DOHH2 (cell line): ENCODE data around the gene TFF1.

Experiments
- H3F3A ChIP-seq: fragments of 200-600 bp; sonication (generic), shearing (Covaris generic); 2 replicates; pipeline ENCODE4 v1.6.0; 2016; ENCODE audit warnings: antibody characterized with exemption, mild to moderate bottlenecking; ENCODE audit not compliant: control insufficient read depth, insufficient read depth
- H3K27ac ChIP-seq: fragments of 200-600 bp; sonication (generic); 2 replicates; pipeline ENCODE4 v1.5.1; 2014; ENCODE audit warnings: low read depth, mild to moderate bottlenecking, low read length, moderate library complexity
- H3K27me3 ChIP-seq: fragments of 200-600 bp; sonication (generic); 2 replicates; pipeline ENCODE4 v1.6.1; 2014; ENCODE audit warnings: mild to moderate bottlenecking, low read length, mixed read lengths; ENCODE audit not compliant: control insufficient read depth
- H3K36me3 ChIP-seq: fragments of 200-600 bp; sonication (generic); 2 replicates; pipeline ENCODE4 v1.6.1; 2014; ENCODE audit warnings: mild to moderate bottlenecking, low read length, moderate library complexity, mixed read lengths; ENCODE audit not compliant: control insufficient read depth
- H3K4me1 ChIP-seq: fragments of 200-600 bp; sonication (generic); 2 replicates; pipeline ENCODE4 v1.6.1; 2014; ENCODE audit warnings: mild to moderate bottlenecking, low read length, mixed read lengths; ENCODE audit not compliant: control insufficient read depth
- H3K4me2 ChIP-seq: fragments of 200-600 bp; sonication (generic); 2 replicates; pipeline ENCODE4 v1.6.0; 2014; ENCODE audit warnings: mild to moderate bottlenecking, low read length, moderate library complexity
- H3K4me3 ChIP-seq: fragments of 200-600 bp; sonication (generic); 2 replicates; pipeline ENCODE4 v1.5.1; 2014; ENCODE audit warnings: mild to moderate bottlenecking, low read length, mixed read lengths
- H3K79me2 ChIP-seq: fragments of 200-600 bp; sonication (generic); 2 replicates; pipeline ENCODE4 v1.6.1; 2014; ENCODE audit warnings: mild to moderate bottlenecking, low read length, mixed read lengths; ENCODE audit not compliant: control insufficient read depth
- H3K9me2 ChIP-seq: fragments of 200-600 bp; sonication (generic); replicated peaks from 2 replicates; pipeline ENCODE4 v1.6.1; 2014; ENCODE audit warnings: mild to moderate bottlenecking, low read length, mixed read lengths; ENCODE audit not compliant: control insufficient read depth
- H3K9me3 ChIP-seq: fragments of 200-600 bp; sonication (generic); 2 replicates; pipeline ENCODE4 v1.6.1; 2014; ENCODE audit warnings: antibody characterized with exemption, low read length, mixed read lengths; ENCODE audit not compliant: control insufficient read depth, insufficient read depth
- H4K20me1 ChIP-seq: fragments of 200-600 bp; sonication (generic); 2 replicates; pipeline ENCODE4 v1.6.0; 2014; ENCODE audit warnings: low read depth, mild to moderate bottlenecking, antibody characterized with exemption, low read length, moderate library complexity; ENCODE audit not compliant: control insufficient read depth, insufficient read depth
- EZH2phosphoT487 ChIP-seq: fragments of 200-600 bp; sonication (generic); IDR thresholded peaks from 2 replicates; pipeline ENCODE4 v1.6.1; 2017; ENCODE audit warnings: borderline replicate concordance, mild to moderate bottlenecking, antibody characterized with exemption, low read length, moderate library complexity, mixed read lengths
- TF ChIP-seq, protein P1 (sequence below): fragments of 200-600 bp; sonication (generic); IDR thresholded peaks from one replicate; pipeline ENCODE4 v1.5.1; 2014; ENCODE audit warnings: antibody characterized with exemption, mild to moderate bottlenecking, low read depth, low read length; ENCODE audit not compliant: poor library complexity, severe bottlenecking

Gene TFF1

GRCh38 chr21:42321231-42321630 is 45.1 kb downstream of the TFF1 start:
- Histone ChIP-seq H4K20me1 (no peaks in the 10 kb centered on the region), H3K4me3 (no peak overlapping the region), H3K9me2 (no peaks in the 10 kb centered on the region), H3K4me1 (peaks cover 14% of the 10 kb centered on the region), H3K27ac (no peak overlapping the region), H3K4me2 (no peak overlapping the region), H3F3A (no peaks in the 10 kb centered on the region), H3K79me2 (no peaks in the 10 kb centered on the region), H3K27me3 (peaks cover 22% of the 10 kb centered on the region), H3K9me3 (no peaks in the 10 kb centered on the region), H3K36me3 (no peaks in the 10 kb centered on the region)
- TF ChIP-seq, protein P1, sequence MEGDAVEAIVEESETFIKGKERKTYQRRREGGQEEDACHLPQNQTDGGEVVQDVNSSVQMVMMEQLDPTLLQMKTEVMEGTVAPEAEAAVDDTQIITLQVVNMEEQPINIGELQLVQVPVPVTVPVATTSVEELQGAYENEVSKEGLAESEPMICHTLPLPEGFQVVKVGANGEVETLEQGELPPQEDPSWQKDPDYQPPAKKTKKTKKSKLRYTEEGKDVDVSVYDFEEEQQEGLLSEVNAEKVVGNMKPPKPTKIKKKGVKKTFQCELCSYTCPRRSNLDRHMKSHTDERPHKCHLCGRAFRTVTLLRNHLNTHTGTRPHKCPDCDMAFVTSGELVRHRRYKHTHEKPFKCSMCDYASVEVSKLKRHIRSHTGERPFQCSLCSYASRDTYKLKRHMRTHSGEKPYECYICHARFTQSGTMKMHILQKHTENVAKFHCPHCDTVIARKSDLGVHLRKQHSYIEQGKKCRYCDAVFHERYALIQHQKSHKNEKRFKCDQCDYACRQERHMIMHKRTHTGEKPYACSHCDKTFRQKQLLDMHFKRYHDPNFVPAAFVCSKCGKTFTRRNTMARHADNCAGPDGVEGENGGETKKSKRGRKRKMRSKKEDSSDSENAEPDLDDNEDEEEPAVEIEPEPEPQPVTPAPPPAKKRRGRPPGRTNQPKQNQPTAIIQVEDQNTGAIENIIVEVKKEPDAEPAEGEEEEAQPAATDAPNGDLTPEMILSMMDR: no peak
- TF ChIP-seq EZH2phosphoT487: no peak

GRCh38 chr21:42320791-42321190 is 45.5 kb downstream of the TFF1 start:
- H3K27me3 ChIP-seq: peaks cover 22% of the 10 kb centered on the region
- no peaks in the 10 kb centered on the region for H3F3A ChIP-seq
- no peaks in the 10 kb centered on the region for H4K20me1 ChIP-seq
- no peaks in the 10 kb centered on the region for H3K79me2 ChIP-seq
- TF ChIP-seq EZH2phosphoT487: no peak
- no peak overlapping the region for H3K4me3 ChIP-seq
- peaks cover 14% of the 10 kb centered on the region for H3K4me1 ChIP-seq
- no peak overlapping the region for H3K27ac ChIP-seq
- no peaks in the 10 kb centered on the region for H3K9me2 ChIP-seq
- H3K4me2 ChIP-seq: no peak overlapping the region
- no peaks in the 10 kb centered on the region for H3K9me3 ChIP-seq
- no peaks in the 10 kb centered on the region for H3K36me3 ChIP-seq

- H3K4me2 ChIP-seq: peak overlapping the region; percentile 48
- no peaks in the 10 kb centered on the region for H3K9me3 ChIP-seq
- H3K36me3 ChIP-seq: no peaks in the 10 kb centered on the region
- no peaks in the 10 kb centered on the region for H3K79me2 ChIP-seq
- no peaks in the 10 kb centered on the region for H4K20me1 ChIP-seq
- H3K4me1 ChIP-seq: peaks cover 14% of the 10 kb centered on the region
- H3K4me3 ChIP-seq: peak overlapping the region; percentile 30; the same call in 1 of the 2 replicates
- no peak for TF ChIP-seq EZH2phosphoT487
- TF ChIP-seq, protein P1: peak; percentile 17
- no peaks in the 10 kb centered on the region for H3K9me2 ChIP-seq
- peaks cover 19% of the 10 kb centered on the region for H3K27me3 ChIP-seq
- H3K27ac ChIP-seq: no peak overlapping the region
- no peaks in the 10 kb centered on the region for H3F3A ChIP-seq
These were observed 46.3 kb downstream of the TFF1 start for GRCh38 chr21:42319851-42320572.

- H3K4me3 ChIP-seq: peak overlapping the region; percentile 30
- no peaks in the 10 kb centered on the region for H4K20me1 ChIP-seq
- H3K27me3 ChIP-seq: peaks cover 20% of the 10 kb centered on the region
These were observed 47.0 kb downstream of the TFF1 start for GRCh38 chr21:42319376-42319775.

More at GRCh38 chr21:42319376-42319775, 47.0 kb downstream of the TFF1 start:
- no peaks in the 10 kb centered on the region for H3F3A ChIP-seq
- TF ChIP-seq, protein P1: no peak
- H3K9me3 ChIP-seq: no peaks in the 10 kb centered on the region
- H3K36me3 ChIP-seq: no peaks in the 10 kb centered on the region
- H3K4me1 ChIP-seq: peaks cover 14% of the 10 kb centered on the region
- H3K27ac ChIP-seq: no peak overlapping the region
- no peaks in the 10 kb centered on the region for H3K9me2 ChIP-seq
- peak overlapping the region; percentile 48 for H3K4me2 ChIP-seq
- H3K79me2 ChIP-seq: no peaks in the 10 kb centered on the region
